K562 (cell line): ENCODE data around the gene ALKBH2. TPM values are rescaled to one million over a fixed set of nuclear protein-coding genes. Genes with fewer than 3 reads are reported as not detected.

ENCODE experiments used
- AFF4 ChIP-seq: sonication (generic); formaldehyde crosslinking; IDR thresholded peaks from 2 replicates; pipeline ENCODE4 v1.8.0; 2023; ENCODE audit warnings: mild to moderate bottlenecking, missing genetic modification reagents
- CBFA2T3 ChIP-seq: fragments of 450-650 bp; IDR thresholded peaks from 2 replicates; pipeline ENCODE4 v1.6.1; 2017
- CHD7 ChIP-seq: fragments of 200-600 bp; sonication (generic); IDR thresholded peaks from one replicate; pipeline ENCODE4 v1.6.1; 2012; ENCODE audit warnings: mild to moderate bottlenecking, low read depth, low read length, inconsistent platforms
- NR1H2 ChIP-seq: sonication (generic); formaldehyde crosslinking; IDR thresholded peaks from 2 replicates; pipeline ENCODE4 v1.4.0; 2020; ENCODE audit warnings: mild to moderate bottlenecking, missing genetic modification reagents
- PHF8 ChIP-seq: fragments of 200-600 bp; sonication (generic); IDR thresholded peaks from 2 replicates; pipeline ENCODE4 v1.6.1; 2012; ENCODE audit warnings: mixed run types, mild to moderate bottlenecking, inconsistent platforms, low read length, moderate library complexity, borderline replicate concordance
- XRCC4 ChIP-seq: IDR thresholded peaks from one replicate; pipeline ENCODE4 v1.6.1; 2011; ENCODE audit not compliant: insufficient read depth, insufficient read length; ENCODE audit errors: extremely low read depth
- ZBTB8A ChIP-seq: fragments of 450-650 bp; IDR thresholded peaks from 2 replicates; pipeline ENCODE4 v1.6.1; 2018; ENCODE audit warnings: mild to moderate bottlenecking, moderate library complexity; ENCODE audit not compliant: partially characterized antibody
- ZNF561 ChIP-seq: fragments of 450-650 bp; formaldehyde crosslinking; conservative IDR thresholded peaks from 2 replicates; pipeline ENCODE4 v1.4.0; 2020; ENCODE audit warnings: mild to moderate bottlenecking, moderate library complexity
- ZNF77 ChIP-seq: fragments of 250-450 bp; sonication (Bioruptor Pico); IDR thresholded peaks from 2 replicates; pipeline ENCODE4 v1.5.0; 2020
- polyA plus RNA-seq, 8 experiments: library from polyadenylated mRNA; depleted of rRNA in 4 of 8; stranded (reverse) in 5 of 8; unstranded in 3 of 8; fragments of >200 nt; fragmentation: Nextera tagmentation in 2 of 8; fragmentation: Illumina TruSeq in 1 of 8; extraction: Ambion mirVana in 2 of 8; extraction: Trizol in 1 of 8; gene quantifications; 2 replicates each; pipeline versions ENCODE4 v1.2.1 to v1.2.3, GENCODE V29; 2011 to 2014; ENCODE audit warnings: inconsistent platforms in 1 of 8, missing spikeins in 1 of 8
- total RNA-seq, 7 experiments: library from RNA; depleted of rRNA in 6 of 7; stranded (reverse); fragments of >200 nt in 6 of 7; fragmentation: Illumina TruSeq in 2 of 7; extraction: Trizol in 2 of 7; gene quantifications; 2 replicates each; pipeline versions ENCODE4 v1.2.1 to v1.2.3, GENCODE V29; 2011 to 2021; ENCODE audit warnings: low replicate concordance in 1 of 7
- TF ChIP-seq, protein P1 (sequence below): fragments of 250-450 bp; sonication (Bioruptor Pico); IDR thresholded peaks from 2 replicates; pipeline ENCODE4 v1.8.0; 2021; ENCODE audit warnings: moderate library complexity, mild to moderate bottlenecking, inconsistent platforms

Gene ALKBH2
- total and polyA plus RNA-seq, 9 of the 15 experiments (the other 6 are each of a cell fraction or from before 2014, with no cell fraction given): 5.9 to 56.1 (median 41.9) TPM

DNA sequence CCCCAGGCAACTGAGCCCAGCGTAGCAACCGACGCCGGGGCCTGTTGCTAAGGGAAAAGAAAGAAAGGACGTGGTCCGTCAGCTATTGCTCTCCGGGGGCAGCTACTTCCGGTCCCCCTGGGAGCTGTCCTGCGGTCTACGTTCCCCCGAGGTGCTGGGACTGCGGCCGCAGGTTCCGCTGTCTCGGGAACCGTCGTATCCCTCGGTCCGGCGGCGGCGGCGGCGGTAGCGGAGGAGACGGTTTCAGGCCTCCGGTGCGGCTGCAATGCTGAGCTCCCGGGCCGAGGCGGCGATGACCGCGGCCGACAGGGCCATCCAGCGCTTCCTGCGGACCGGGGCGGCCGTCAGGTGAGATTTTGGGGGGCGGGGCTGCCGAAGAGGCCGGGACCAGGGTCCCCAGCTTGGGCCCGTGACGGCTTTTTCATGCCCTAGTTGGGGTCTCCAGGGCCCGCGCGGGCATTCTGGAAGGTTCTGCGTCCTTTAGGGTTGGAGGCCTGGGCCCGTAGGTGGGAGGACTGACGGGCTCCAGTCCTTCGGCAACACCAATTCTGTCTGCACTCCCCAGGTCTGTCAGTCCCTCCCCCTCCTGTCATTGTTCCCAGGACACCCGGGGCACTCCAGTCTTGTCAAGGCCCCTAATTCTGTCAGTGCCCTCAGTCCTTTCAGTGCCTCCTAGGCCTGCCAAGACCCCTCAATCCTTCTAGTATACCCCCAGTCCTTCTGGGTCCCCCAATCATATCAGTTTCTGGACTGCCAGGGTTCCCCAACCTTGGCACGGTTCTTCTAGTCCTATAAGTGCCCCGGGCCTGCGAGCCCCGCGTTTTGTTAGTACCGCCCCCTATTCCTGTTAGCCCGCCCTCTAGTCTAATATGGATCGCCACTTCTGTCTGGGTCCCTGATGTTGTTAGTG, 40.6 kb downstream of the ALKBH2 start, which contains the start of gene USP30 (continued):
- TF ChIP-seq CHD7: no peak
- TF ChIP-seq XRCC4: no peak
- no peak; the same call in 1 of the 2 replicates for TF ChIP-seq AFF4
- 0 out of 2 replicates have a peak, but pooled peaks have one; percentile 85 for TF ChIP-seq NR1H2 (CRISPR knock-in tag)
- TF ChIP-seq CBFA2T3: no peak
- TF ChIP-seq ZNF77 (CRISPR knock-in tag): no peak
- no peak for TF ChIP-seq ZBTB8A
- no peak for TF ChIP-seq ZNF561 (CRISPR knock-in tag)
- TF ChIP-seq PHF8: peak; percentile 73; the same call in 1 of the 2 replicates
- TF ChIP-seq, protein P1, sequence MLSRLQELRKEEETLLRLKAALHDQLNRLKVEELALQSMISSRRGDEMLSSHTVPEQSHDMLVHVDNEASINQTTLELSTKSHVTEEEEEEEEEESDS (CRISPR knock-in tag): no peak
